Measurements from ENCODE around the gene SCFD2.

DNA sequence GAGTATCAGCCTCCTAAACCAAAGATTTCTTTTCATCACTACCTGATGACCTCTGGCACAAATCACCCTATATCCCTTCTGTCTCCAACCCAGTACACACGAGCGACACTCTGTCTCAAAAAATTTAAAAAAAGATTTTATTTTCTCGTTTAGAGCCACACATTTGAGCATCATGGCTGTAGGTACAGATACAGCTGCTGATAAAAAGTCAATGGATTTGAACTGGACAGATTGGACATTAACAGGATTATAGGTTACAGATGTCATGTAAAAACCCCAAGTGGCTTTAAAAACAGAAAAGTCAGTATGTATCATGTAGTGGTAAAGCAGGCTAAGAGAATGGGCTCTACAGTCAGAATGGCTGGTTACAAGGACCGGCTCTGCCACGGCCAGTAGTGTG lies 171.1 kb downstream of the SCFD2 start:
- TF ChIP-seq, protein P1, sequence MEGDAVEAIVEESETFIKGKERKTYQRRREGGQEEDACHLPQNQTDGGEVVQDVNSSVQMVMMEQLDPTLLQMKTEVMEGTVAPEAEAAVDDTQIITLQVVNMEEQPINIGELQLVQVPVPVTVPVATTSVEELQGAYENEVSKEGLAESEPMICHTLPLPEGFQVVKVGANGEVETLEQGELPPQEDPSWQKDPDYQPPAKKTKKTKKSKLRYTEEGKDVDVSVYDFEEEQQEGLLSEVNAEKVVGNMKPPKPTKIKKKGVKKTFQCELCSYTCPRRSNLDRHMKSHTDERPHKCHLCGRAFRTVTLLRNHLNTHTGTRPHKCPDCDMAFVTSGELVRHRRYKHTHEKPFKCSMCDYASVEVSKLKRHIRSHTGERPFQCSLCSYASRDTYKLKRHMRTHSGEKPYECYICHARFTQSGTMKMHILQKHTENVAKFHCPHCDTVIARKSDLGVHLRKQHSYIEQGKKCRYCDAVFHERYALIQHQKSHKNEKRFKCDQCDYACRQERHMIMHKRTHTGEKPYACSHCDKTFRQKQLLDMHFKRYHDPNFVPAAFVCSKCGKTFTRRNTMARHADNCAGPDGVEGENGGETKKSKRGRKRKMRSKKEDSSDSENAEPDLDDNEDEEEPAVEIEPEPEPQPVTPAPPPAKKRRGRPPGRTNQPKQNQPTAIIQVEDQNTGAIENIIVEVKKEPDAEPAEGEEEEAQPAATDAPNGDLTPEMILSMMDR (IDR thresholded peaks at IDR 0.05 in 4 of 5, conservative IDR thresholded peaks at IDR 0.05 in 1 of 5) = no peak
- no peak for TF ChIP-seq POLR2A (IDR thresholded peaks at IDR 0.05)
